IMR-90 (cell line): ENCODE results near the gene RNF40. TPM values are rescaled to one million over a fixed set of nuclear protein-coding genes. Genes with fewer than 3 reads are reported as not detected.

Experiments
- ATAC-seq: fragments of 200-7000 bp; cut with Tn5 transposase; 2 replicates; pipeline ENCODE4 v1.9.1; 2020; ENCODE audit warnings: low read depth, mild to moderate bottlenecking, moderate library complexity
- BruUV-seq: library from RNA; stranded (reverse); fragments of 400-500 nt; replicated peaks from 2 replicates; lab custom pipeline; 2021; lab: Mats Ljungman, UMichigan
- CTCF ChIA-PET: fragments of 300-600 bp; formaldehyde crosslinking; extraction: SDS; loops from one replicate; lab custom pipeline; 2021; ENCODE audit warnings: antibody characterized with exemption; lab: Yijun Ruan, JAX
- POLR2A ChIA-PET: fragments of 300-600 bp; sonication (Branson Sonifier 250); formaldehyde crosslinking; loops from one replicate; lab custom pipeline; 2022; ENCODE audit warnings: antibody characterized with exemption; ENCODE audit not compliant: unreplicated experiment; lab: Charles Lee
- DNase-seq: peaks from one replicate; pipeline ENCODE4 v3.0.0; 2013
- H2AFZ ChIP-seq: replicated peaks from 2 replicates; pipeline ENCODE3; 2013; ENCODE audit warnings: low read length, mild to moderate bottlenecking; ENCODE audit not compliant: poor library complexity
- H2AK5ac ChIP-seq: 2 replicates; pipeline ENCODE4 v1.6.1; 2013; ENCODE audit warnings: low read depth, low read length, inconsistent platforms
- H2AK9ac ChIP-seq: replicated peaks from 2 replicates; pipeline ENCODE3; 2013; ENCODE audit warnings: mild to moderate bottlenecking, low read depth, low read length, moderate library complexity; ENCODE audit not compliant: poor library complexity
- H2BK120ac ChIP-seq: 2 replicates; pipeline ENCODE4 v1.6.1; 2013; ENCODE audit warnings: low read depth, low read length, inconsistent platforms
- H2BK15ac ChIP-seq: 3 replicates; pipeline ENCODE4 v1.6.1; 2013; ENCODE audit warnings: low read depth, low read length, inconsistent platforms
- H2BK20ac ChIP-seq: 2 replicates; pipeline ENCODE4 v1.6.1; 2013; ENCODE audit warnings: low read depth, mild to moderate bottlenecking, inconsistent platforms, low read length, moderate library complexity
- H2BK5ac ChIP-seq: 2 replicates; pipeline ENCODE4 v1.6.1; 2013; ENCODE audit warnings: mild to moderate bottlenecking, low read depth, low read length, inconsistent platforms; ENCODE audit not compliant: poor library complexity, severe bottlenecking
- H3K14ac ChIP-seq: replicated peaks from 2 replicates; pipeline ENCODE4 v1.6.1; 2013; ENCODE audit warnings: low read depth, low read length, inconsistent platforms
- H3K18ac ChIP-seq: 2 replicates; pipeline ENCODE4 v1.6.1; 2013; ENCODE audit warnings: low read depth, low read length, control low read depth
- H3K23ac ChIP-seq: 2 replicates; pipeline ENCODE4 v1.6.1; 2013; ENCODE audit warnings: low read depth, low read length, inconsistent platforms
- H3K27ac ChIP-seq: 2 replicates; pipeline ENCODE4 v1.5.1; 2013; ENCODE audit warnings: mild to moderate bottlenecking, control low read depth, low read length; ENCODE audit not compliant: insufficient read depth
- H3K27me3 ChIP-seq: 2 replicates; pipeline ENCODE4 v1.6.1; 2013; ENCODE audit warnings: low read length; ENCODE audit not compliant: control insufficient read depth, insufficient read depth
- H3K36me3 ChIP-seq: 2 replicates; pipeline ENCODE4 v1.6.1; 2013; ENCODE audit warnings: low read length, mixed read lengths; ENCODE audit not compliant: control insufficient read depth, insufficient read depth
- H3K4ac ChIP-seq: 2 replicates; pipeline ENCODE4 v1.6.1; 2013; ENCODE audit warnings: low read depth, low read length, inconsistent platforms
- H3K4me1 ChIP-seq: 2 replicates; pipeline ENCODE4 v1.6.1; 2013; ENCODE audit warnings: low read length, mixed read lengths; ENCODE audit not compliant: control insufficient read depth, insufficient read depth
- H3K4me2 ChIP-seq: 2 replicates; pipeline ENCODE4 v1.6.1; 2013; ENCODE audit warnings: low read depth, mild to moderate bottlenecking, control low read depth, low read length, moderate library complexity
- H3K4me3 ChIP-seq: 2 replicates; pipeline ENCODE4 v1.5.1; 2013; ENCODE audit warnings: low read depth, mild to moderate bottlenecking, control low read depth, low read length, moderate library complexity; ENCODE audit not compliant: insufficient read depth
- H3K56ac ChIP-seq: 2 replicates; pipeline ENCODE4 v1.6.1; 2013; ENCODE audit warnings: low read length, inconsistent platforms; ENCODE audit not compliant: insufficient read depth; ENCODE audit errors: extremely low read depth
- H3K79me1 ChIP-seq, 2 experiments: 2 replicates each; pipeline ENCODE4 v1.6.1; 2013; ENCODE audit warnings: low read length in 2 of 2, inconsistent platforms in 1 of 2, low read depth in 1 of 2
- H3K9ac ChIP-seq: 2 replicates; pipeline ENCODE4 v1.6.1; 2013; ENCODE audit warnings: low read depth, low read length, control low read depth
- H3K9me1 ChIP-seq: 2 replicates; pipeline ENCODE4 v1.6.1; 2013; ENCODE audit warnings: low read length, inconsistent platforms; ENCODE audit not compliant: insufficient read depth
- H3K9me3 ChIP-seq: 2 replicates; pipeline ENCODE4 v1.6.1; 2013; ENCODE audit warnings: low read length; ENCODE audit not compliant: control insufficient read depth, insufficient read depth
- H4K20me1 ChIP-seq: 2 replicates; pipeline ENCODE4 v1.6.1; 2013; ENCODE audit warnings: low read length, inconsistent platforms; ENCODE audit not compliant: insufficient read depth
- H4K5ac ChIP-seq: 2 replicates; pipeline ENCODE4 v1.6.1; 2013; ENCODE audit warnings: mild to moderate bottlenecking, low read depth, low read length, control low read depth
- H4K8ac ChIP-seq, 2 experiments: 2 replicates each; pipeline ENCODE4 v1.6.1; 2013; ENCODE audit warnings: low read depth in 2 of 2, low read length in 2 of 2, control low read depth in 1 of 2, inconsistent platforms in 1 of 2
- H4K91ac ChIP-seq: 2 replicates; pipeline ENCODE4 v1.6.1; 2013; ENCODE audit warnings: low read depth, low read length, inconsistent platforms; ENCODE audit not compliant: insufficient read depth
- BHLHE40 ChIP-seq: fragments of 150-350 bp; IDR thresholded peaks from 2 replicates; pipeline ENCODE4 v1.6.1; 2016; ENCODE audit warnings: mild to moderate bottlenecking, low read depth, low read length
- CEBPB ChIP-seq: IDR thresholded peaks from 2 replicates; pipeline ENCODE4 v1.6.1; 2012; ENCODE audit warnings: low read depth, low read length, improper control_type of control experiment
- CHD1 ChIP-seq: IDR thresholded peaks from 2 replicates; pipeline ENCODE4 v1.6.1; 2012; ENCODE audit warnings: low read depth, low read length, improper control_type of control experiment
- CTCF ChIP-seq: conservative IDR thresholded peaks from 2 replicates; pipeline ENCODE4 v1.5.1; 2012; ENCODE audit warnings: mild to moderate bottlenecking, low read depth, low read length, improper control_type of control experiment
- FOS ChIP-seq: fragments of 150-350 bp; IDR thresholded peaks from 2 replicates; pipeline ENCODE4 v1.6.1; 2016; ENCODE audit warnings: low read depth, low read length
- MAFK ChIP-seq: IDR thresholded peaks from 2 replicates; pipeline ENCODE4 v1.6.1; 2012; ENCODE audit warnings: low read depth, low read length, improper control_type of control experiment
- MAZ ChIP-seq: IDR thresholded peaks from 2 replicates; pipeline ENCODE4 v1.6.1; 2012; ENCODE audit warnings: low read depth, mild to moderate bottlenecking, low read length, improper control_type of control experiment, moderate library complexity, borderline replicate concordance
- MXI1 ChIP-seq: IDR thresholded peaks from 2 replicates; pipeline ENCODE4 v1.6.1; 2012; ENCODE audit warnings: low read depth, mild to moderate bottlenecking, low read length, moderate library complexity, borderline replicate concordance
- NFE2L2 ChIP-seq: fragments of 150-350 bp; IDR thresholded peaks from 2 replicates; pipeline ENCODE4 v1.6.1; 2016; ENCODE audit warnings: low read depth, mild to moderate bottlenecking, low read length
- POLR2A ChIP-seq: IDR thresholded peaks from 2 replicates; pipeline ENCODE4 v1.6.1; 2012; ENCODE audit warnings: mild to moderate bottlenecking, low read depth, low read length
- RAD21 ChIP-seq: IDR thresholded peaks from 2 replicates; pipeline ENCODE4 v1.6.1; 2012; ENCODE audit warnings: low read length, improper control_type of control experiment
- RCOR1 ChIP-seq: IDR thresholded peaks from 2 replicates; pipeline ENCODE4 v1.6.1; 2012; ENCODE audit warnings: mild to moderate bottlenecking, low read length, improper control_type of control experiment; ENCODE audit not compliant: insufficient replicate concordance
- RFX5 ChIP-seq: IDR thresholded peaks from 2 replicates; pipeline ENCODE4 v1.8.0; 2012; ENCODE audit warnings: low read depth, mild to moderate bottlenecking, low read length, moderate library complexity
- SMC3 ChIP-seq: fragments of 150-350 bp; IDR thresholded peaks from 2 replicates; pipeline ENCODE4 v1.6.1; 2016; ENCODE audit warnings: low read depth, mild to moderate bottlenecking, antibody characterized with exemption, low read length, moderate library complexity
- USF2 ChIP-seq: fragments of 150-350 bp; IDR thresholded peaks from 2 replicates; pipeline ENCODE4 v1.6.1; 2017; ENCODE audit warnings: mild to moderate bottlenecking, antibody characterized with exemption, low read length, low read depth
- whole genome bisulfite sequencing, 2 experiments: methylation state at CpG; one replicate each; pipeline versions ENCODE4 v1.1.5 to v1.1.7; 2013; ENCODE audit warnings: missing lambda C conversion rate in 2 of 2; ENCODE audit not compliant: insufficient read length in 1 of 2; ENCODE audit errors: extremely low coverage in 2 of 2; 5-methylcytosine and 5-hydroxymethylcytosine counted together
- dilution Hi-C: fragments of 300-500 bp; cut with HindIII; formaldehyde crosslinking; loops from one replicate; pipeline ENCODE4 v1.14.3; 2018; ENCODE audit warnings: low sequenced_read_pairs; ENCODE audit not compliant: unreplicated experiment
- in situ Hi-C: fragments of 300-500 bp; cut with MboI; formaldehyde crosslinking; loops from 3 replicates; pipeline ENCODE4 v1.14.3; 2019; ENCODE audit warnings: low sequenced_read_pairs, inconsistent platforms, mixed read lengths
- intact Hi-C: fragments of 100-400 bp; cut with micrococcal nuclease; formaldehyde crosslinking; loops from 2 replicates; pipeline ENCODE4 v1.10.0; 2022
- polyA plus RNA-seq, 3 experiments: library from polyadenylated mRNA; depleted of rRNA; stranded (reverse); fragments of >200 nt; gene quantifications; 2 replicates each; pipeline ENCODE4 v1.2.3, GENCODE V29; 2012; ENCODE audit warnings: low replicate concordance in 1 of 3
- total RNA-seq: library from RNA; depleted of rRNA; stranded (reverse); fragments of >200 nt; gene quantifications from 2 replicates; pipeline ENCODE4 v1.2.3, GENCODE V29; 2012
- TF ChIP-seq, protein P1 (sequence below): fragments of 150-350 bp; IDR thresholded peaks from 2 replicates; pipeline ENCODE4 v1.6.1; 2016; ENCODE audit warnings: low read depth, mild to moderate bottlenecking, low read length, moderate library complexity, borderline replicate concordance

Gene RNF40
- total and polyA plus RNA-seq, 2 of the 4 experiments (the other 2 are of a cell fraction) = 46.7 to 72.4 TPM

DNA sequence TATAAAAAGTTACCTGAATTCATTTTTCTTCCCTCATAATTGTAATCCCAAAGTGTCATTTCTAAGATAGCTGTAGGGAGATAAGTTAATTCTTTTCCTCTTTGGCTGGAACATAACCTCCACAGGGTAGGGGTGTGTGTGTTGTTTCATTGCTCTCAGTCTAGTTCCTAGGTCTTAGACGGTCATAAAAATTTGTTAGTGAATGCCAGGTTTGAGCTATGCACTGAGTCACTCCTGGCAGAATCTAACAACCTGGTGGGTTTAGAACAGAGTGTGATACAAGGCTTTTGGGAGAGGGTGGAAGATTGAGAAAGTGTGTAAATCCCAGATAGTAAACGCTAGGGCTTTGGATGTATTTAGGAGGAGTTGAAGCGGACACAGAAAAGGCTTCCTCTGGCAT is 14.8 kb upstream of the RNF40 start:
- H3K36me3 ChIP-seq = peaks cover 18% of the 10 kb centered on the region; the same call in 1 of the 2 replicates
- 47% methylated on average over 3 of the region's 3 CpGs; no CpG with 5 or more reads in 1 of the 2 experiments for WGBS, 2 experiments
- intact Hi-C loops = no loop called here

More for the DNA sequence above, 14.8 kb upstream of the RNF40 start:
- Histone ChIP-seq H2BK15ac (no peak overlapping the region), H3K18ac (no peak overlapping the region), H3K27me3 (no peaks in the 10 kb centered on the region), H3K9me1 (peaks cover 12% of the 10 kb centered on the region; the same call in 1 of the 2 replicates), H3K4me2 (peak overlapping the region; percentile 96), H3K9me3 (no peaks in the 10 kb centered on the region), H2BK20ac (no peak overlapping the region), H2AK9ac (peak overlapping the region; percentile 70), H3K79me1 (peaks cover 24 to 39% of the 10 kb centered on the region in 2 experiments), H2AK5ac (peak overlapping the region; percentile 51), H4K91ac (peak overlapping the region; percentile 82), H3K4ac (peak overlapping the region; percentile 95; the same call in 1 of the 2 replicates), H3K9ac (no peak overlapping the region), H4K5ac (peak overlapping the region; percentile 96), H2BK5ac (peak overlapping the region; percentile 80), H3K4me1 (no peaks in the 10 kb centered on the region), H2AFZ (peak overlapping the region; percentile 92), H3K4me3 (no peak overlapping the region), H3K56ac (0 out of 2 replicates have a peak overlapping the region, but pooled peaks have one; percentile 34), H3K27ac (peak overlapping the region; percentile 64; the same call in 1 of the 2 replicates), H2BK120ac (no peak overlapping the region), H4K8ac (peak overlapping the region; percentile 94 to 98), H3K23ac (0 out of 2 replicates have a peak overlapping the region, but pooled peaks have one; percentile 92), H3K14ac (0 out of 2 replicates have a peak overlapping the region, but pooled peaks have one; percentile 96), H4K20me1 (no peaks in the 10 kb centered on the region; the same call in 1 of the 2 replicates)
- ATAC-seq (no peak), DNase-seq (peak; percentile 35)
- BruUV-seq = no TSS peak
- dilution Hi-C loops (no loop called here), in situ Hi-C loops (no loop called here)
- POLR2A ChIA-PET = no interaction called here
- no peak for TF ChIP-seq BHLHE40
- TF ChIP-seq USF2 = no peak
- TF ChIP-seq RAD21 = no peak
- TF ChIP-seq, protein P1, sequence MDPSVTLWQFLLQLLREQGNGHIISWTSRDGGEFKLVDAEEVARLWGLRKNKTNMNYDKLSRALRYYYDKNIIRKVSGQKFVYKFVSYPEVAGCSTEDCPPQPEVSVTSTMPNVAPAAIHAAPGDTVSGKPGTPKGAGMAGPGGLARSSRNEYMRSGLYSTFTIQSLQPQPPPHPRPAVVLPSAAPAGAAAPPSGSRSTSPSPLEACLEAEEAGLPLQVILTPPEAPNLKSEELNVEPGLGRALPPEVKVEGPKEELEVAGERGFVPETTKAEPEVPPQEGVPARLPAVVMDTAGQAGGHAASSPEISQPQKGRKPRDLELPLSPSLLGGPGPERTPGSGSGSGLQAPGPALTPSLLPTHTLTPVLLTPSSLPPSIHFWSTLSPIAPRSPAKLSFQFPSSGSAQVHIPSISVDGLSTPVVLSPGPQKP = no peak
- TF ChIP-seq POLR2A = no peak
- no peak for TF ChIP-seq RFX5
- no peak for TF ChIP-seq MAFK
- no peak for TF ChIP-seq CTCF
- TF ChIP-seq CHD1 = no peak
- TF ChIP-seq FOS = no peak
- no peak for TF ChIP-seq RCOR1
- TF ChIP-seq CEBPB = no peak
- TF ChIP-seq SMC3 = no peak
- TF ChIP-seq MAZ = no peak
- TF ChIP-seq MXI1 = no peak
- TF ChIP-seq NFE2L2 = no peak
- CTCF ChIA-PET = no interaction called here
